Hematopoietic multipotent progenitor cell treated with erythropoietin and hydrocortisone succinate and interleukin-3 and kit ligand, for 8 days (in vitro differentiated cells): ENCODE data around the gene F2RL3.
A peak's percentile ranks its signal among the peaks of the same experiment; 100 is the strongest.

Experiments used
- DNase-seq: peaks from one replicate; pipeline ENCODE4 v3.0.0-alpha.2; 2015

The F2RL3 gene

DNA sequence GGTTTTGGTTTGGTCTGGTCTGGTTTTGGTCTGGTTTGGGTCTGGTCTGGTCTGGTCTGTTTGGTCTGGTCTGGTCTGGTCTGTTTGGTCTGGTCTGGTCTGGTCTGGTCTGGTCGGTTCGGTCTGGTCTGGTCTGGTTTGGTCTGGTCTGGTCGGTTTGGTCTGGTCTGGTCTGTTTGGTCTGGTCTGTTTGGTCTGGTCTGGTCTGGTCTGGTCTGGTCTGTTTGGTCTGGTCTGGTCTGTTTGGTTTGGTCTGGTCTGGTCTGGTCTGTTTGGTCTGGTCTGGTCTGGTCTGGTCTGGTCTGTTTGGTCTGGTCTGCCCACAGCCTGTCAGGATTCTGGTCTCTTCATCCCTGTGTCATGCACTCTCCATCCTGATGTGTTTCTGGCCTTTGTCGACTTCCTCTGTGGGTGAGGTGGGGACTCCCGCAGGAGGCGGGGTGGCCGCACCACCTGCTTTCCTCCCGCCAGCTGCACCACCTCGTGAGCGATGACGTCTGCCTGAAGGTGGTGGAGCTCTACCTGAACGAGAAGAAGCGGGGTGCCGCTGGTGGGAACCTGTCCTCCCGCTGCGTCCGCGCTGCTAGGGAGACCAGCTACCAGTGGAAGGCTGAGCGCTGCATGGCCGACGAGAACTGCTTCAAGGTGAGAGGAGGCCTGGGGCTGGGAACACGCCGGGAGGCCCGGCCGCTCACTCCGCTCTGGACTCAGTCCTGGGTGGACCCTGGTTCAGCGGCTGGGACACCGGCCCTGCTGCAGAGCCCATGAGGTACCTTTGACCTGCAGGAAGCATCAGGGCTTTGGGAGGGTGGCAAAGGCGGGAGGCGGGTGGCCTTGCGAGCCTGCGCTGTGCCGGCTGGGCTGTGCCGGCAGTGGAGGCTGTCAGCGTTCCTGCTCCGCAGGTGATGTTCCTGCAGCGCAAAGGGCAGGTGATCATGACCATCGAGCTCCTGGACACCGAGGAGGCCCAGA lies 12.9 kb upstream of the F2RL3 start:
- DNase-seq, result no peak

DNA sequence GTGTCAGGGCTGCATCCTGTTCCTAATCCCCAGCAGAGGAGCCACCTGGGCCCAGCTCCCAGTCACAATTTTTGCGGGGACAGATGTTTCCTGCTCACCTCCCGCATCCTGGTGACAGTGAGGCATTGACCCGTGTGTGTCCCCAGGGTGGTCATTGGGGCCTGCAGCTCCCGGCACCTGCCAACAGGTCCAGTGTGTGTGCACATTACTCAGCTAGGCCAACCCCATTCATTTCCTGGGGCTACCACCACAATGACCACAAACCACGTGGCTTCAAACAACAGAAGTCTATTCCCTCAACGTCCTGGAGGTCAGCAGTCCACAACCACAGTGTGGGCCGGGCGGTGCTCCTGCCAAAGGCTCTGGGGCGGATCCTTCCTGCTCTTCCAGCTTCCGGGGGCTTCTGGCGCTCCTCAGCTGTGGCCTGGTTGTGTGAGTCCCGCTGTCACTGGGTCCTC lies 11.9 kb upstream of the F2RL3 start:
- no peak for DNase-seq

DNA sequence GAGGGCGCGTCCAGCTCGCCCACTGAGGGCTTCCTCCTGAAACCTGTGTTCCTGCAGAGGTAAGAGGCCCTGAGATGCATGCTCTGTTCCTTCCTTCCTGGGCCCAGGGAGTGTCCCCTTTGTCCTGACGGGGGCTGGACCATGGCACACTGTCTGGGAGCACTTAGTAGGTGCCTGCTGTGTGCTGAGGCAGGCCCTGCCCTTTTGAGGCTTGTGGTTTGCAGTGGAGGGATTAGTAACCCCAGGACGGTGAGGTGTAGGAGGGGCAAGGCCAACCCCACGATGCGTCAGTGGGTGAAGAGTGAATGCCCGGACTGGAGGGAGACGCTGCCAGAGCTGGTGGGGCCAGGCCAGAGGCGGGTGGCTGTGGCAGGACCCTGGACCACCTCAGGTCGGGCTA lies 11.2 kb upstream of the F2RL3 start:
- DNase-seq, result no peak

DNA sequence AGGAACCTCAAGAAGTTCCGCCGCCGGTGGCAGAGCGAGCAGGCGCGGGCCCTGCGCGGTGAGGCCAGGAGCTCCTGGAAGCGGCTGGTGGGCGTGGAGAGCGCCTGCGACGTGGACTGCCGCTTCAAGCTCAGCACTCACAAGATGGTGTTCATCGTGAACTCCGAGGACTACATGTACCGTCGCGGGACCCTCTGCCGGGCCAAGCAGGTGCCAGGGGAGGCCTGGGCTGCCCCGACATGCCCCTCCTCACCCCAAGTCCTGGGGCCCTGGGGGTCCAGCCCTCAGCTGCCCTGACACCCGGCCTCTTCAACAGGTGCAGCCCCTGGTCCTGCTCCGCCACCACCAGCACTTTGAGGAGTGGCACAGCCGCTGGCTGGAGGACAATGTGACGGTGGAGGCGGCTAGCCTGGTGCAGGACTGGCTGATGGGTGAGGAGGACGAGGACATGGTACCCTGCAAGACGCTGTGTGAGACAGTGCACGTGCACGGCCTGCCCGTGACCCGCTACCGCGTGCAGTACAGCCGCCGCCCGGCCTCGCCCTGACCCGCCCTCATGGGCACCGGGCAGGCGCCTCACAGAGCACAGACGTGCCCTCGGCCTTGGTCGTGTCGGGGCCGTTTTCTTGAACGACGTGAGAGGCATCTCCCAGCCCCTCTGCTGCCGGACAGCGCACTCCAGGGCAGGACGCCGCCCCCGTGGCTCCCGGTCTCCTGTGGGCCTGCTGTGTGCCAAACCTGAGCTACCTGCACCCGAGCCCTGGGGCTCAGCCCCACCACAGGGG lies 10.4 kb upstream of the F2RL3 start:
- no peak for DNase-seq

DNA sequence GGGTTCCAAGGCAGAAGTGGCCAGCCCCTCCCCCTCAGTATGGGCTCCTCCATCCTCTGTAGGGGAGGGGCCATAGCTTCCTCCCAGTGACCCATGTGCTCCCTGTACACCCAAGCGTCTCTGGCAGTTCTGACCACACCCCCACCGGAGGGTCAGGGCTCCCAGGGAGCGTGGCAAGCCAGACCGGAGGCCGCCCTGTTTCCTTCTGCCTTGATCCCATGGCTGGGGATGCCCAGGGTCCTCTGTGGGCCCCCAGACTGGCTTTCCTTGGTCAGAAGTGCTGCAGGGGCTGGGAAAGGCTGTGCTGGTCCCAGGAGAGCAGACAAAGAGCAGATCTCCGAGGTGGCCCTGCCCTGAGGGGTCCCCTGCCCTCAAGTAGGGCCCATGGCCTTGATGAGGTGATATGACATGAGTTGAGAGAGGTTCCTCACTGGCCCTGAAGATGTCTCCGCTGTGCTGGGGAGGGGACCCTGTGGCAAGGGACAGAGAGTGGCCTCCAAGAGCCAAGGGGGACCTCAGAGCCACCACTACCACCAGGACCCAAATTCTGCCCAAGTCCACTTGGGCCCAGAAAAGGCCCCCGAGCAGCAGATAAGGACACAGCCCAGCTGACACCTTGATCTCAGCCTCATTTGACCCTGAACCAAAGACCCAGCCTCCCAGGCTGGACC lies 7.8 kb upstream of the F2RL3 start:
- no peak for DNase-seq

DNA sequence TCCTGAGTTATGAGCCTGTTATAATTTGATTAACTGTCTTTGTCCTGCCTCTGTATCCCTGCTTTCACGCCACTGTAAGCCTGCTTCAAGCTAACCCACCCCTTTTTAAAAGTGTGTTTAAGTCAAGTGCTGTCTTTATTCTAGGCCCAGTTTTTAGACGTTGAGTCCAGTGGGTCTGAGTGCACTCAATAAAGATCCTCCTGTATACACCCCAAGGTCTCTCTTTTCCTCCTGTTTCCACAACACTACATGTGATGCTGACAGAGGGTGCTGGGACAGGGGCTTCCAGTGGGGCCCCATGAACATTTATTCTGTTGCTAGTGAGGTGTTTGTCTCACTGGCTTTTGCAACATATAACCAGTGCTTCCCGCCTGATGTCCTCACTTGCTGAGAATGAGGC lies 6.7 kb upstream of the F2RL3 start:
- DNase-seq, result no peak

DNA sequence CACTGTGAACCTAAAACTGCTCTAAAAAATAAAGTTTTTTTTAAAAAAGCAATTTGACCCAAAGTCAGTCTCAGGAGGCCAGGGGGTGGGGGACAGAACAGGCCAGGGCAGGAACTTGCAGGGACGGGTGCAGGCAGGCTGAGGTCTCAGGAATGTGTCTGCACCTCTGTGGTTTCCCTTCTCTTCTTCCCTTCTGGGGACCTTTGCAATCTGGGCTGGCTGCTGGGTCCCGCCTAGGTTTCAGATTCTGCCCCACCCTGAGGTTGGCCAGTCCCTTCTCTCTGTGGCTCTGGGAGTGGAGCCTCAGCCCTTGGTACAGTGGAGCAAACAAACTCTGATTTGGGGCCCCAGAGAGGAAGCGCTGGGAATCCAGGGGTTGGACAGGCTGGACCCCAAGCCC lies 5.3 kb upstream of the F2RL3 start:
- no peak for DNase-seq

DNA sequence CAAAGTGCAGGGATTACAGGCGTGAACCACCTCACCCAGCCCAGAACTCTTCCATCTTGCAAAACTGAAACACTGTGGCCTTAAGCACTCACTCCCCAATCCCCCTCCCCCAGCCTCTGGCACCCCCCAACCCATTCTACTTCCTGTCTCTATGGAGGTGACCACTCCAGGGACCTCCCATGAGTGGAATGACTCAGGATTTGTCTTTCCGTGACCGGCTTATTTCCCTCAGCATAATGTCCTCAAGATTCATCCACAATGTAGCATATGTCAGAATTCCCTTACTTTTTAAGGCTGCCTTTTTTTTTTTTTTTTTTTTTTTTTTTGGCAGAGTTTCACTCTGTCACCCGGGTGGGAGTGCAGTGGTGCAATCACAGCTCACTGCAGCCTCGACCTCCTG lies 3.6 kb upstream of the F2RL3 start:
- no peak for DNase-seq

DNA sequence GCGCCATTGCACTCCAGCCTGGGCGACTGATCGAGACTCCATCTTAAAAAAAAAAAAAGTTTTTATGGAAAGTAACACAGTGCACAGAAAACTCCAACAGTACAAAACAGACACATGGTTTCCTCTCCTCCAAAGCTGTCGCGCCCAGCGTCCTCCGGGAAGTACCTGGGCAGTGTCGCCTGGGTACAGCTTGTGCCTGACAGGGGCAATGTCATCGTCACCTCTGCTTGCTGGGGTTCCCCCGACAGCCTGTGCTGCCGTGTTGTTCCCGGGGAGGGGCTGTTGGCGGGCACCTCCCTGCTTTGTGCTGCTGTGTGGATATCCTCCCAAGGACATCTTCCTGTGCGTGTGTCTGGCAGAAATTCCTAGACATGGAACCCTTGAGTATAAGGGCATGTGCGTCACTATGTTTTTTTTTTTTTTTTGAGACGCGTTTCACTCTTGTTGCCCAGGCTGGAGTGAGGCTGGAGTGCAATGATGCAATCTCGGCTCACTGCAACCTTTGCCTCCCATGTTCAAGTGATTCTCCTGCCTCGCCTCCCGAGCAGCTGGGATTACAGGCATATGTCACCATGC lies 2.4 kb upstream of the F2RL3 start:
- DNase-seq, result no peak

DNA sequence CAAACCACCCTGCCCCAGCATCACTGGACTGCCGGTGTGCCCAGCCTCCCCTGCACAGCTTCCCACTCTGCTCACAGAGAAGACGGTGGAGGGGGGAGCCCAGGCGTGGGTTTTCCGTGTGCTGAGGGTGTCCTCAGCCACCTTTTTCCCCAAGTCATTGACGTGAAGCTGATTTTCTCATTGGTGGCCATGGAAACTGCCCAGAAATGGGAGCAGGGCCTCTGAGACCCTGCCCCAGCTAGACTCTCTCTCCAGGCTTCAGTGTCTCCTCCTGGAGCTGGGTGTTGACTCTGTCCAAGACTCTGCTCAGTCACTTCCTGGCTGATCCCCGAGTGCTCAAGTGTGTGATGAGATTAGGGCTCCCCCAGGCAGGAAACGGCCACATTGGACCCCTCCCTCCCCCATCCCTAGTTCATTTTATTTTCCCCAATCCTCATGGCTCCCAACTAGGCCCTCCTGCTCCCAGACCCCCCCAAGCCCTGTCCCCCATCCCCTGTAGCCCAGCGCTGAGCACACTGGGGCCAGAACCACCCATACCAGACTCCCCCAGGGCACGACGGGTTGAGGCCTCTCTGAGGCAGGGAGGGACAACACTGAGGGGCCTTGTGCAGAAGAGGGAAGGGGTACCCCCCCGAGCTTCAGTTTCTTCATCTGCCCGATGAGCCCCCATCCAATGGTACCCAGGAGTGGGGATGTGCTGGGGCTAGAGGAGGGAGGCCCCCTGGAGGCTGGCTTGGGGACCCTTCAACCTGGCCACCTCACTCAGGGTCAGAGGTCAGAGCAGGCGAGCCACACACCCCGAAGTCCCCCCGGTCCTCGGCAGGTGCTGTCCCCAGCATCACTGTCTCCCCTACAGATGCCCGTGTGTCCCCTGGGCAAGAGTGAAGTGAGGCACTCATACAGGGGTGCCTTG lies 1.2 kb upstream of the F2RL3 start:
- DNase-seq, result peak; percentile 74

DNA sequence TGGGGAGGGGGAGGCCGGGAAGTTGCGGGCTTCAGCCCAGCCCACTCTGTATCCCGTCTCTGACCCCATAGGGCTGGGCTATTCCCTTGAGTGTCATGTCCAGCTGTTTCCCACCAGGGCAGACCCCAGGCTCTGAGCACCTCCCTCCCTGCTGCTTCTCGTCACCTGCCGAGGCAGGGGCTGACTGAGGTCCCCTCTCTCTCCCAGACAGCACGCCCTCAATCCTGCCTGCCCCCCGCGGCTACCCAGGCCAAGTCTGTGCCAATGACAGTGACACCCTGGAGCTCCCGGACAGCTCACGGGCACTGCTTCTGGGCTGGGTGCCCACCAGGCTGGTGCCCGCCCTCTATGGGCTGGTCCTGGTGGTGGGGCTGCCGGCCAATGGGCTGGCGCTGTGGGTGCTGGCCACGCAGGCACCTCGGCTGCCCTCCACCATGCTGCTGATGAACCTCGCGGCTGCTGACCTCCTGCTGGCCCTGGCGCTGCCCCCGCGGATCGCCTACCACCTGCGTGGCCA lies 625 bp downstream of the F2RL3 start:
- peak; percentile 75 for DNase-seq

DNA sequence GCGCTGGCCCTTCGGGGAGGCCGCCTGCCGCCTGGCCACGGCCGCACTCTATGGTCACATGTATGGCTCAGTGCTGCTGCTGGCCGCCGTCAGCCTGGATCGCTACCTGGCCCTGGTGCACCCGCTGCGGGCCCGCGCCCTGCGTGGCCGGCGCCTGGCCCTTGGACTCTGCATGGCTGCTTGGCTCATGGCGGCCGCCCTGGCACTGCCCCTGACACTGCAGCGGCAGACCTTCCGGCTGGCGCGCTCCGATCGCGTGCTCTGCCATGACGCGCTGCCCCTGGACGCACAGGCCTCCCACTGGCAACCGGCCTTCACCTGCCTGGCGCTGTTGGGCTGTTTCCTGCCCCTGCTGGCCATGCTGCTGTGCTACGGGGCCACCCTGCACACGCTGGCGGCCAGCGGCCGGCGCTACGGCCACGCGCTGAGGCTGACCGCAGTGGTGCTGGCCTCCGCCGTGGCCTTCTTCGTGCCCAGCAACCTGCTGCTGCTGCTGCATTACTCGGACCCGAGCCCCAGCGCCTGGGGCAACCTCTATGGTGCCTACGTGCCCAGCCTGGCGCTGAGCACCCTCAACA lies 1.2 kb downstream of the F2RL3 start:
- DNase-seq, result no peak

DNA sequence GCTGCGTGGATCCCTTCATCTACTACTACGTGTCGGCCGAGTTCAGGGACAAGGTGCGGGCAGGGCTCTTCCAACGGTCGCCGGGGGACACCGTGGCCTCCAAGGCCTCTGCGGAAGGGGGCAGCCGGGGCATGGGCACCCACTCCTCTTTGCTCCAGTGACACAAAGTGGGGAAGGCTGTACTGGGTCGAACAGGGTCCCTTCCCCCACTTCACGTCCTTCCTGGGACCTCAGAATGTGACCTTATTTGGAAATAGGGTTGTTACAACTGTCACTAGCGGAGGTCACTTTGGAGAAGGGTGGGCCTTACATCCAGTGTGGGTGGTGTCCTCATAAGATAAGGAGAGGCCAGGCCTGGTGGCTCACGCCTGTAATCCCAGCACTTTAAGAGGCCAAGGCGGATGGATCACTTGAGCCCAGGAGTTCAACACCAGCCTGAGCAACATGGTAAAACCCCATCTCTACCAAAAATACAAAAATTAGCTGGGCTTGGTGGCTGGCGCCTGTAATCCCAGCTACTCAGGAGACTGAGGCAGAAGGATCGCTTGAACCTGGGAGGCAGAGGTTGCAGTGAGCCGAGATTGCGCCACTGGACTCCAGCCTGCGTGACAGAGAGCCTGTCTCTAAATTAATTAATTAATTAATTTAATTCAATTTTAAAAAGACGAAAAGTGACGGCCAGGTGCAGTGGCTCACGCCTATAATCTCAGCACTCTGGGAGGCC lies 1.8 kb downstream of the F2RL3 start:
- peak; percentile 88 for DNase-seq

DNA sequence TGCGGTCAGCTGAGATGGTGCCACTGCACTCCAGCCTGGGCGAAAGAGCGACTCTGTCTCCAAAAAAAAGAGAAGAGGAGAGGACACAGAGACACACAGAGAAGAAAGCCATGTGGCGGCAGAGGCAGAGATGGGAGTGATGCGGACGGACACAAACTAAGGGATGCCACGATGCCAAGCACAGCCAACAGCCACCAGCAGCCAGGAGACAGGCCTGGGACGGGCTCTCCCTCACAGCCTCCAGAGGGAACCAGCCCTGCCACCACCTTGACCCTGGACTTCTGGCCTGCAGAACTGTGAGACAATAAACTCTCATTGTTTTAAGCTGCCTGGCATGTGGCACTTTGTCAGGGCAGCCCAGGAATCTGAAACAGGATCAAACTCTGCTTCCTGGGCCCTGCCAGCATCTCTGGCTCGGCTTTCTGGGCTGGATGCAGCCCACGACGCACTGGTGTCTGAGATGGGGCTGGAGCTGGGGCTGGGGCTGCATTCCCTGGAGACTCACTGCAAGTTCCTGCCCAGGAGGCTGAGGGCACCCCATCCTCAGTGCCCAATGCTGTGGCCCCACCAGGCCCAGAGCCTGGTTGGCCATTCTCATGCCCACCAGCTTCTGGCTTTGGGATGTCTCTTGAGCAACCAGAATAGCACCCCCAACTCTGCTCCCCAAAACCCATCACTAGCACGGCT lies 3.0 kb downstream of the F2RL3 start:
- DNase-seq, result no peak

DNA sequence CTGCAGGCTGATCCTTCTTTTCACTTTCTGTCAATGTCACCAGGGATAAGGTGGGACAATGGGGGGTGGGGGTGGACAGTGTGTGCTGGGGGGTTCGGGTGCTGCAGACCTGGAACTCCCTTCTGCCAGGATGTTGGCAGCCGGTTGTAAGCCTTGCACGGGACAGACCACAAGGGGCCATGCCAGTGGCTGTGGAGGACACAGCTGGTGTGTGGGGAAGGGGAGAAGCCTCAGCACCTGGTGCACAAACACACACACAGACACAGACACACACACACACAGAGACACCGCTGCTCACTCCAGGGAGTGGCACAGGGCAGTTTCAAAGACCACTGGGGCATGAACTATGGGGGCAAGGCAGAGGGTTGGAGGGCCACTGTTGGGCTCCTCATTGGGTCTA lies 3.6 kb downstream of the F2RL3 start:
- DNase-seq, result no peak

DNA sequence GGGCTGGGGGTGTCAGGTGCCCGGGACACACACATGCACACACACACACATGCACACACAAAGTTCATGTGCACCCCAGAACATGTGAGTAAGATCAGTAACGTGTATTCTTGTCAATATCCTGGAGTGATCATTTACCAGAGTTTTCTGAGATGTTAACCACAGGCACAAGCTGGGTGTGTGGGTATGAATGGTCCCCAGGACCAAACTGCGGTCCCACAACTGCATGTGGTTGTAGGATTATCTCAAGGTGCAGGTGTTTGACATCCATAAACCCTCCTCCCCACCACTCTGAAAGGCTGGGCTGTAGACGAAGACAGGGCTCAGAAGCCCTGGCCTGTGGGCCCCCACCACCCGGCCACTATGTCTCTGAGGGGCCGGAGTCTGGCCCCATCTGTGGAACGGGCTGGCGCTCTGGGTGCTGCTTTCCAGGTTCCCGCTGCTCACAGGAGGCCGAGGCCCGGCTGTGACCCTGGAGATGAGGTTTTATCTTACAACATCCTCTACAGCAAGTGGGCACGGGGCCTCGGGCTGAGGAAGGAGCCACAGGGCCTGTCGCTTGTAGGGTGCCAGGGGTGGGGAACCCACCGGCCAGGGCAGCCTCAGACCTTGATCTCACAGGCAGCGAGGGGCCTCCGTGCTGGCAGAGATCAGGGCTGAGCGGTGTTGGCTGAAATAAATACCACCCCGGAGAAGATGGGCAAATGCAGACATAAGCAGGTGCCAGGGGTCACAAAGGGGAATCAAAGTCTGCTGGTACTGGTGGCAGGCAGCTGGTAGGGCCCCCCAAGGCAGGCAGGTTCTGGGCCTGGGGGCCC lies 4.3 kb downstream of the F2RL3 start:
- peak; percentile 42 for DNase-seq

DNA sequence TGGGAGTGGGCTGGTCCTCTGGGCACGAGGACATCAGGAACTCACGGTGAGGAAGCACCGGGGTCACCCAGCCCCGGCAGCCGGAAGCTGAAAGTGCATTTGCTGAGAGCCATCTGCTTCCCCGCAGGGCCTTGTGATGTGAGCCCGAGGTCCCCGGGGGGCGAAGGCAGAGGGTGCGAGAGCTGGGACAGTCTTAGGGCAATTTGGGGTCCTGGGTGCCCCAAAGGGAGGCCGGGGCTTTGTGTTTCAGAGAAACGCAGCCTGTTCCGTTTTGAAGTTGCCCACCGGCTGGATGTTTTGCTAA lies 4.8 kb downstream of the F2RL3 start:
- DNase-seq, result no peak

DNA sequence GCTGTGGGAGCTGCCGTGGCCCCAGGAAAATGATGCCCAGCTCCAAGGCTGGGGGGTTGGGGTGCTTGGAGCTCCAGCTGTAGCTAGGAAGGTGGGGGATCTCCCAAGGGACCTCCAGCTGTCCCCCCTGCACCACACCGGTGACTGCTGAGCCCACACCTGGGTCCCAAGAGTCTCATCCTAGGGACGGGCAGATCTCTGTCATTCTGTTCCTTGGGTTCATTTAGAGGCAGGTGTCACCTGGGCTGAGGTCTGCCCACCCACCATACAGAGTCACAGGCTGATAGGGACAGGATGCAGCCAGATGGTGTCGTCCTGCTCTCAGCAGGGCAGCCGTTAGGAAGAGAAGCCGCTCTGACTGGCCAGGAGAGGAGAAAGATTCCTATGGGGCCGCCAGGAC lies 5.3 kb downstream of the F2RL3 start:
- DNase-seq, result no peak

DNA sequence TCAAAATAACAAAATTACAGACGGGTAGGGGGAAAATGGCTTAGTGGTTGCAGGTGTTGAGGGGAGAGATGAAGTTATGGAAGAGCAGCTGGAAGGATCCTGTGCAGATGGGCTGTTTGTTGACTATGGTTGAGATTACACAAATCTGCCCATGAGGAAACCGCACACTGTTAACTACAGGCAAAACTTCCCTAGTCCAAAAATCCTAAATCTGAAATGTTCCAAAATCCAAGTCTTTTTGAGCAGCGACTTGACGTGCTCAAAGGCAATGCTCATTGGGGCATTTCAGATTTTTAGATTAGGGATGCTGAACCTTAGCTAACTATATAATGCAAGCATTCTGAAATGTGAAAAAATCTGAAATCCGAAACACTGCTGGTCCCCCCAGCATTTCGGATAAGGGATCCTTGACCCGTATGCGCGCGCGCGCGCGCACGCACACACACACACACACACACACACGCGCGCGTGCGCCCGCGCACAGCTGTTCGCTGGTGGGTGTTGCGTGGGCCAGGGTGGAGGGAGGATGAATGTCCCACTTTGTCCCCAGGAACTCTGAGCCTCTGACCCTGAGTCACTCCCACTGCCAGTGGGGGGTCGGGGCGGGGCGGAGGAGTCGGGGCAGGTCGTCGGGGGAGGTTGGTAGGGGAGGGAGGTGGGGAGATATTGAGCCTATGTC lies 6.8 kb downstream of the F2RL3 start:
- DNase-seq, result peak; percentile 25
